Motor neuron (in vitro differentiated cells): ENCODE results near the gene STK39. TPM values are rescaled to one million over a fixed set of nuclear protein-coding genes. Genes with fewer than 3 reads are reported as not detected.
A peak's percentile ranks its signal among the peaks of the same experiment; 100 is the strongest.

Experiments used
- ATAC-seq, 8 experiments: fragments of 200-7000 bp; cut with Tn5 transposase; replicated peaks in 6 of 8; 2 replicates each; pipeline ENCODE4 v1.8.0; 2021; ENCODE audit warnings: mild to moderate bottlenecking in 8 of 8, moderate library complexity in 8 of 8
- H3K27ac ChIP-seq, 2 donors: fragments of 250-450 bp; sonication (Bioruptor Pico); 2 replicates each; pipeline ENCODE4 v1.9.0; 2021; ENCODE audit warnings: antibody characterized with exemption in 2 of 2, mild to moderate bottlenecking in 2 of 2, moderate library complexity in 1 of 2
- H3K4me1 ChIP-seq, 2 donors: fragments of 250-450 bp; sonication (Bioruptor Pico); replicated peaks in 1 of 2; 2 replicates each; pipeline ENCODE4 v1.6.1; 2021; ENCODE audit warnings: antibody characterized with exemption in 2 of 2, mild to moderate bottlenecking in 2 of 2, moderate library complexity in 1 of 2
- H3K4me3 ChIP-seq, 5 donors: fragments of 250-450 bp; sonication (Bioruptor Pico); 2 replicates each; pipeline ENCODE4 v1.9.0; 2021; ENCODE audit warnings: antibody characterized with exemption in 5 of 5, mild to moderate bottlenecking in 5 of 5, moderate library complexity in 4 of 5
- WGBS, 10 experiments: fragments of 450-650 bp; shearing (Covaris generic); methylation state at CpG; one replicate each; pipeline ENCODE4 v1.0.0; 2022; 5-methylcytosine and 5-hydroxymethylcytosine counted together
- in situ Hi-C, 9 experiments: fragments of 400-800 bp; cut with MboI; loops; one replicate each; pipeline ENCODE4 v1.15.0; 2021; ENCODE audit warnings: low sequenced_read_pairs in 9 of 9, low pct_unique_long_range_greater_than_20kb in 2 of 9; ENCODE audit not compliant: unreplicated experiment in 9 of 9
- total RNA-seq, 8 experiments: library from RNA; unstranded; fragments of 300-600 nt; gene quantifications; 2 replicates each; pipeline versions ENCODE4 v1.2.3 to v1.2.4, GENCODE V29; 2022

Gene STK39
- total RNA-seq, 8 experiments from 2014 or later = 12.3 to 43.3 (median 30.2) TPM

DNA sequence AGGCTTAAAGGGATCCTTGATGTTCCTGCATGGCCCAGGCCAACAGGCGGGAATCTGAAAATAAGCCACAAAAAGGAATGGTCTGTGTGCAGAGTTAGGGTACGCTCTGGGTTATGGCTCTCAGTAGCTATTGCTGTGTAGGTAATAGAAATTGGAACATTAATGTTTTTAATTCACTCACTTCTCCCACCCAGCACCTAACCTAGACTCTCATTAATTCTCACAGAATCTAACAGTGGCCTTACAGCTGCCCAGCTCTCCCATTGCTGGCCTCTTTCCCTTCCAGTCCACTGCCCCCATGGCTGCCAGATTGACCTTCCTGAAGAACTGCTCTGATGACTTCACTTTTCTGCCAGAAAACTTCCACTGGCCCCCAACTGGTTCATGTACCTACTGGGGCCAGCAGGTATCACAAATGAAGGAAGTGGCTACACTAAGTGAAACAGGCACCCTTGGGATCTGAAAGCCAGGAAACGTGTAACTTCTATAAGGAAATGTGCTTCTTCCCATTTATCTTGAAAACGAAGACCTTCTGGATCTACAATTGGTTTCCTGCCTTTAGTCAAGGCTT is 315.2 kb downstream of the STK39 start:
- ATAC-seq = no peak
- 33 to 92% (median 55%) methylated on average over 1 to 4 of the region's 4 CpGs; no CpG with 5 or more reads in 2 of the 10 experiments for WGBS, 10 experiments
- H3K4me3 ChIP-seq = no peak overlapping the region
- no peak overlapping the region for H3K27ac ChIP-seq
- peaks cover 6 to 17% of the 10 kb centered on the region in 2 donors for H3K4me1 ChIP-seq
- in situ Hi-C loops = no loop called here

DNA sequence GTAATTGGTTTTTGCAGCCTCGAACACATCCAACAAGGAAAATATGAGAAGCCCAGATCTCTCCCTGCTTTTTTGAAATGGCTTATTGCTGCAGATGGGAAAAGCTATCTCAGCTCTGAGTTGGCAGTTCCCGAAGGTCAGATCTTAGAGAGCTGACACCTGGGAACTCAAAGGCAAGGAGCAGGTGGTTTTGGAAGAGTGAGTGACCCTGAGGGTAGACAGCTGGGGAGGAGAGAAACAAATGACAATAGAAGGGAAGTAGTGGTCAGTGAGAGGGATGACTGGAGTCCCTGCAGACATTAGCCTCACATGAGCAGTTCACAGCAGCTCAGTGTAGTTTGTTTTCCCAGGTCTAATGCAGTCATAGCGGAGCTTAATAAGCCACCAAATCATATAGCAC is 317.9 kb downstream of the STK39 start:
- Histone ChIP-seq H3K4me3 (no peak overlapping the region), H3K4me1 (peaks cover 10 to 31% of the 10 kb centered on the region in 2 donors), H3K27ac (no peak overlapping the region)
- ATAC-seq = peak in 5 of 8 experiments; percentile 19 to 72 (median 47)
- WGBS, 10 experiments = 0 to 100% (median 74%) methylated on average over 1 to 3 of the region's 3 CpGs
- in situ Hi-C loops = no loop called here

DNA sequence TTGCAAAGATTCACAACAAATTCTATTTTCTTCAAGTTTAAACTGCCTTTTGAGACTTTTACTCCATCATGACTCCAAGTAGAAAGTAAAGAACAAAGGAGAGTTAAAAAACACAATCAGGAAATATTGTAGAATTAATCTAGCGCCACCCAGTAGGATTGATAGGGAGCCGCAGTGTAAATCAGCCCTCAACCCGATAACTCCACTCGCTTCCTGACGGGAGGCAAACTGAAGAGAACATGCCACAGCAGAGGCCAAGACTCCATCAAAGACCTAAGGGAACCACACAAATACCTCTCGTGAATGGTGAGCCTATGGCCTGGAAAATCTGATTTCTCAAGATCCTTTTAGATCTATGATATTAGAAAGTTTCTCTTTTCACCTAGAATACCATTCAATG is 319.0 kb downstream of the STK39 start:
- Histone ChIP-seq H3K27ac (no peak overlapping the region), H3K4me3 (no peak overlapping the region), H3K4me1 (peaks cover 10 to 31% of the 10 kb centered on the region in 2 donors)
- in situ Hi-C loops = no loop called here
- WGBS, 10 experiments = 60 to 100% (median 95%) methylated on average over 1 to 6 of the region's 6 CpGs; no CpG with 5 or more reads in 1 of the 10 experiments
- ATAC-seq = no peak

DNA sequence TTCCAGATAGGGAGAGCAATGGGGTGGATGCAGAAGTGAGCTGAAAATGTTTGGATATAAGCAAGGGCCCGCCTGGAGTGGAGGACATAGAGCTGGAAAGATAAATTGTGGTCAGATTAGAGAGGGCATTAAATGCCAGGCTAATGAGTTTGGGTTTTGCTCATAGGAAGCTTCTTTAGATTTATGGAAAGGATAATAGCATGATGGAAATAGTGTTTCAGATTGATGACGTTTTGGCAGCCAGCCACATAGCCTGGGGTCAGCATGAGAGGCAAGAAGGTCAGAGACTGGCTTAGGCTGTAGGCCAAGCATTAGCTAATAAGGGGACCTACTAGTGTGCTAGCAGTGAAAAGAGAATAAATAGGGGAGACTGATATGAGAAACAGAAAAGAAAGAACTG is 321.6 kb downstream of the STK39 start:
- in situ Hi-C loops = no loop called here
- H3K27ac ChIP-seq = no peak overlapping the region
- 0 to 75% (median 33%) methylated on average over 1 to 2 of the region's 2 CpGs; no CpG with 5 or more reads in 1 of the 10 experiments for WGBS, 10 experiments
- peaks cover 10 to 30% of the 10 kb centered on the region in 2 donors for H3K4me1 ChIP-seq
- peak in 5 of 8 experiments; percentile 40 to 80 (median 57) for ATAC-seq
- H3K4me3 ChIP-seq = no peak overlapping the region

DNA sequence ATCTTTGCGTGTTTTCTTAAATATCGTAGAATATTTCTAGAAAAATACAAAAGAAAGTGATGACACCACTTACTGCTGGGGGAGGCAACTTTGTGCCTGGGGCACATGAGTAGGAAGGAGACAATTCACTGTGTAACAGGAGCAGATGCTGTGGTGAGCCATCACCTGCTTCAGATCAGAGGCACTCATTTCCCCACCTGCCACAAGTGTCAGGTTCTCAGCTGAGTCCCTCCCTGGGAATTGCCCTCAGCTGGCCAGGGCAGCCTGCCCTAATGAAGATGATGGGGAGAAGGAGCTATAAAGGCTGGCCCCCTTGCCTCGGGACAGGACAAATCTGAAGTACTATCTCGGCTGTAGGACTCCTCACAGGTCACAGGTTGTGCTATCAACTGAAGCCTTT is 322.8 kb downstream of the STK39 start:
- WGBS, 10 experiments = 33 to 100% (median 85%) methylated on average over 2 to 4 of the region's 4 CpGs
- ATAC-seq = no peak
- in situ Hi-C loops = no loop called here
- no peak overlapping the region for H3K27ac ChIP-seq
- H3K4me3 ChIP-seq = no peak overlapping the region
- peaks cover 4 to 20% of the 10 kb centered on the region in 2 donors for H3K4me1 ChIP-seq

DNA sequence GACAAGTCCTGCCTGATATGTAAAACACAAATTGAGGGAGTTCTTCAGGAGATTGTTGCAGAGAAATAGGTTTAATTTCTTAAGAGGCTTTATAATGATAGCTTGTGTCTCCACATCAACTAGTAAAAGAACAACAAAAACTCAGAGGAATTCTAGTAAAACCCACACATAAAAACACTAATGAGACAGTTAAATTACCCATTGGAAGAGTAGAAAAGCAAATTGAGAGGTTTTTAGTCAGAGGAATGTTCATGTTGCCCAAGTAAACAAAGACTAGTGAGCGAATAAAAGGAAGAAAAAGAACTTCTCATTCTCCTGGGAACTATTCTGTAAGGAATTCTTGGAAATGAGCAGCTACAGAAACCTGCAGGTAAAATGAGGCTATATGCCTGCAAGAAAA is 330.6 kb downstream of the STK39 start:
- peak in 1 of 8 experiments; percentile 40 for ATAC-seq
- 20 to 100% (median 86%) methylated on average over 1 of the region's 1 CpG; no CpG with 5 or more reads in 1 of the 10 experiments for WGBS, 10 experiments
- in situ Hi-C loops = no loop called here
- H3K4me1 ChIP-seq = no peaks in the 10 kb centered on the region
- no peak overlapping the region for H3K27ac ChIP-seq
- H3K4me3 ChIP-seq = no peak overlapping the region

GRCh38 chr2:167914969-167915368 is 332.4 kb downstream of the STK39 start:
- 0 to 94% (median 77%) methylated on average over 1 to 3 of the region's 3 CpGs for WGBS, 10 experiments
- in situ Hi-C loops = no loop called here
- ATAC-seq = no peak
- Histone ChIP-seq H3K4me3 (no peak overlapping the region), H3K27ac (no peak overlapping the region), H3K4me1 (no peaks in the 10 kb centered on the region)

DNA sequence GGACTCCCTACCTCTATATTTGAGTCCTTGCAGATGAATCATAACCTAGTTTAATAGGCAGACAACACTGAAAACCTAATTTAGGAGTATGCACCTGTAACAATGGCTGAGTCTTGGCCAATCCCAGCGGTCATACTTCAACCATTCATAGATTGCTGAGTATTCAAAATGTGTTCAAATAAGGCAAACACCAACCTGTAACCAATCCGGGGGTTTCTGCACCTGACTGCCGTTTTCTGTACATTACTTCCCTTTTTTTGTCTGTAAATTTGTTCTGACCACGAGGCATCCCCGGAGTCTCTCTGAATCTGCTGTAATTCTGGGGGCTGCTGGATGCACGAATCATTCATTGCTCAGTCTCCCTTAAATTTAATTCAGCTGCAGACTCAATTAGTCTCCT is 338.6 kb downstream of the STK39 start:
- in situ Hi-C loops = no loop called here
- 0 to 100% (median 82%) methylated on average over 1 to 6 of the region's 6 CpGs for WGBS, 10 experiments
- ATAC-seq = no peak

DNA sequence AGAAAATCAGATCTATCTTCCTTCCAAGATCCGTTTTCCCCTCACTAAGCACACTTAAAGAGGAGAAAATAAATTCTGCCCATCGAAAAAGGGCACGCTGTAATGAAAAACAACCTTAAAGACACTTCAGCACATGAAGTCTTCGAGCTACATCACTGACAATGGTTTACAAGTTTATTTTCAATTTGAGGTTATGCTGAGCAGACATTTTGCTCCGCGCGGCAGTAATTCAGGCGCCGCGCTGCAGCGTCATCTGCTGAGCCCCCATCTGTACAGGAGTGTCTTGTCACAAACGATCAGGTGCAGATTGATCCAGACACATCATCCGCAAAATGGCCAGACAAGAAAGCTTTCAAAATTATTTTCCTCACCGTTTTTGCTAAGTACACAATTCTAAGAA is 341.7 kb downstream of the STK39 start:
- H3K27ac ChIP-seq = no peak overlapping the region
- WGBS, 10 experiments = 39 to 96% (median 78%) methylated on average over 3 to 12 of the region's 14 CpGs; no CpG with 5 or more reads in 1 of the 10 experiments
- no peak overlapping the region for H3K4me3 ChIP-seq
- no peak for ATAC-seq
- in situ Hi-C loops = no loop called here
- peaks cover 0 to 2% of the 10 kb centered on the region in 2 donors for H3K4me1 ChIP-seq

More for the DNA sequence above, 338.6 kb downstream of the STK39 start:
- no peaks in the 10 kb centered on the region for H3K4me1 ChIP-seq
- no peak overlapping the region for H3K4me3 ChIP-seq
- H3K27ac ChIP-seq = no peak overlapping the region

Other genes with a start within 250 kb of the STK39 start
- gene CERS6, start 208.7 kb upstream of the STK39 start, total RNA-seq = 10 to 100 TPM; 18.2 to 59.9 (median 39.7) TPM